Heart left ventricle (tissue), 13 donors: ENCODE results near the gene P3R3URF.

Source experiments
- POLR2A ChIP-seq, 2 donors: fragments of 450-650 bp; IDR thresholded peaks; one replicate each; pipeline ENCODE4 v1.6.1; 2017; ENCODE audit warnings: antibody characterized with exemption in 2 of 2, mild to moderate bottlenecking in 2 of 2, moderate library complexity in 2 of 2
- TF ChIP-seq, protein P1 (sequence below), 12 donors: fragments of 200-600 bp; sonication (generic) in 4 of 12; IDR thresholded peaks; one replicate each; pipeline versions ENCODE4 v1.5.0 to v1.8.0; 2018 to 2022; ENCODE audit warnings: antibody characterized with exemption in 12 of 12, mild to moderate bottlenecking in 5 of 12
- donor health status: ischemic (EF 13 %, LVEDD 7.1; RV severe dilation, severe dysfunction).
- donor health status: DM: no; HTN: yes; CAD: no.
- donor health status: DM: no; HTN: no; CAD: no.
- donor health status: ischemic (EF 25% LVEDD 6.9; RV normal size, moderate dysfunction).
- donor health status: ischemic (EF 25% LVEDD 5.7; RV mildly dilated, moderate dysfunction).
- donor health status: ischemic (EF 35%, LVEDD 5.7; RV mildly dilated, moderate dysfunction).
- donor health status: nonischemic (EF 11% LVEDD 7.7; RV severe dilation, severe dysfunction).
- donor health status: DM: yes; HTN: yes; CAD: no.
- donor health status: PGD.
- donor health status: ischemic (EF 29% LVEDD 5.4; RV normal size, mild dysfunction).
- donor health status: nonischemic (EF 23%, LVEDD 6.1; RV moderate dilation, normal function).

DNA sequence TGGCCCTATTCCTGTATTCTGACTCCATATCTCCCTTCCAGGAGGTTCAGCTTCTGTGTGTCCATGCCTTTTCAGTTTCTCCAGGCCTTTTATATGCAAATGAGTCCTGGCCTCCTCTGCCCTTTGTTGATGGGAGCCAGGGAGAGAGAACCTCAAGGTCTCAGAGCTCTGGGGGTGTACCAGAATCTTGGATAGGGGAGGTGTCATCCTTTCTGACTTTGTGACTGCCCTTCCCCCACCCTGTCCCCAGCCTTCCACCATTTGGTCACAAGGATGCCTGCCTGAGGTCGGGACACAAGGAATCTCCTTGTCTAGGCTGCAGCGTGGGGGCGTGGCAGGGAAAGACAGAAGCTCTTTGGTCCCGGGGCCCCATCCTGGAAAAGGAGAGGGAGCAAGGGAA is 45.5 kb upstream of the P3R3URF start:
- TF ChIP-seq, protein P1, sequence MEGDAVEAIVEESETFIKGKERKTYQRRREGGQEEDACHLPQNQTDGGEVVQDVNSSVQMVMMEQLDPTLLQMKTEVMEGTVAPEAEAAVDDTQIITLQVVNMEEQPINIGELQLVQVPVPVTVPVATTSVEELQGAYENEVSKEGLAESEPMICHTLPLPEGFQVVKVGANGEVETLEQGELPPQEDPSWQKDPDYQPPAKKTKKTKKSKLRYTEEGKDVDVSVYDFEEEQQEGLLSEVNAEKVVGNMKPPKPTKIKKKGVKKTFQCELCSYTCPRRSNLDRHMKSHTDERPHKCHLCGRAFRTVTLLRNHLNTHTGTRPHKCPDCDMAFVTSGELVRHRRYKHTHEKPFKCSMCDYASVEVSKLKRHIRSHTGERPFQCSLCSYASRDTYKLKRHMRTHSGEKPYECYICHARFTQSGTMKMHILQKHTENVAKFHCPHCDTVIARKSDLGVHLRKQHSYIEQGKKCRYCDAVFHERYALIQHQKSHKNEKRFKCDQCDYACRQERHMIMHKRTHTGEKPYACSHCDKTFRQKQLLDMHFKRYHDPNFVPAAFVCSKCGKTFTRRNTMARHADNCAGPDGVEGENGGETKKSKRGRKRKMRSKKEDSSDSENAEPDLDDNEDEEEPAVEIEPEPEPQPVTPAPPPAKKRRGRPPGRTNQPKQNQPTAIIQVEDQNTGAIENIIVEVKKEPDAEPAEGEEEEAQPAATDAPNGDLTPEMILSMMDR (IDR thresholded peaks at IDR 0.05), result no peak
- no peak for TF ChIP-seq POLR2A (IDR thresholded peaks at IDR 0.05)
